NT2/D1 (cell line): Measurements from ENCODE around the gene TMEM74B.

Experiments
- SUZ12 ChIP-seq: IDR thresholded peaks from 2 replicates; pipeline ENCODE4 v1.6.1; 2011; ENCODE audit not compliant: insufficient read length, insufficient read depth; ENCODE audit errors: extremely low read depth
- YY1 ChIP-seq: IDR thresholded peaks from 2 replicates; pipeline ENCODE4 v1.6.1; 2011; ENCODE audit not compliant: insufficient read length, insufficient read depth
- ZNF274 ChIP-seq: IDR thresholded peaks from 2 replicates; pipeline ENCODE4 v1.6.1; 2011; ENCODE audit warnings: mild to moderate bottlenecking, low read depth, low read length

- TF ChIP-seq ZNF274: no peak
- TF ChIP-seq SUZ12: no peak
- no peak for TF ChIP-seq YY1
Observed at GRCh38 chr20:1146957-1147356, 37.8 kb downstream of the TMEM74B start.
